SK-N-SH (cell line): Measurements from ENCODE around the gene TTLL6. TPM values are rescaled to one million over a fixed set of nuclear protein-coding genes. Genes with fewer than 3 reads are reported as not detected.

ENCODE experiments used
- CTCF ChIA-PET: fragments of 300-600, 350-600 bp; formaldehyde crosslinking; extraction: SDS; loops from one replicate; lab custom pipeline; 2021; lab: Yijun Ruan, JAX
- POLR2A ChIA-PET: fragments of 350-600 bp; sonication (Branson Sonifier 250); formaldehyde crosslinking; extraction: SDS; loops from one replicate; lab custom pipeline; 2020; ENCODE audit warnings: antibody characterized with exemption, inconsistent platforms; lab: Yijun Ruan, JAX
- DNase-seq: peaks from one replicate; pipeline ENCODE4 v3.0.0; 2012
- H2AFZ ChIP-seq: fragments of 200-600 bp; sonication (generic); 2 replicates; pipeline ENCODE4 v1.8.1; 2016; ENCODE audit warnings: antibody characterized with exemption, mild to moderate bottlenecking, low read depth
- H3F3A ChIP-seq: fragments of 200-600 bp; sonication (generic); replicated peaks from 2 replicates; pipeline ENCODE3; 2016; ENCODE audit warnings: antibody characterized with exemption, mild to moderate bottlenecking; ENCODE audit not compliant: insufficient read depth
- H3K27ac ChIP-seq, 2 experiments: fragments of 200-500 bp in 1 of 2; fragments of 200-600 bp in 1 of 2; sonication (Bioruptor generic) in 1 of 2; sonication (generic), shearing (Covaris generic) in 1 of 2; 2 replicates each; pipeline versions ENCODE4 v1.5.1 to v1.6.1; 2014 to 2016; ENCODE audit warnings: low read depth in 2 of 2, inconsistent platforms in 1 of 2, low read length in 1 of 2, mild to moderate bottlenecking in 1 of 2, mixed read lengths in 1 of 2
- H3K27me3 ChIP-seq: fragments of 200-600 bp; sonication (generic), shearing (Covaris generic); 2 replicates; pipeline ENCODE4 v1.6.1; 2016; ENCODE audit warnings: mixed run types; ENCODE audit not compliant: insufficient read depth
- H3K36me3 ChIP-seq, 2 experiments: fragments of 200-500 bp in 1 of 2; fragments of 200-600 bp in 1 of 2; sonication (Bioruptor generic) in 1 of 2; sonication (generic) in 1 of 2; replicated peaks in 1 of 2; 2 replicates each; pipeline versions ENCODE3 to v1.5.1; 2014 to 2016; ENCODE audit warnings: low read length in 1 of 2, mild to moderate bottlenecking in 1 of 2; ENCODE audit not compliant: insufficient read depth in 2 of 2, control insufficient read depth in 1 of 2
- H3K4me1 ChIP-seq, 2 experiments: fragments of 200-500 bp in 1 of 2; fragments of 200-600 bp in 1 of 2; sonication (Bioruptor generic) in 1 of 2; sonication (generic), shearing (Covaris generic) in 1 of 2; 2 replicates each; pipeline versions ENCODE4 v1.5.1 to v1.6.1; 2014 to 2016; ENCODE audit warnings: low read depth in 1 of 2, low read length in 1 of 2, mixed run types in 1 of 2; ENCODE audit not compliant: insufficient read depth in 2 of 2, control insufficient read depth in 1 of 2
- H3K4me2 ChIP-seq: fragments of 200-600 bp; sonication (generic), shearing (Covaris generic); 2 replicates; pipeline ENCODE4 v1.6.1; 2017; ENCODE audit warnings: mixed run types
- H3K4me3 ChIP-seq, 2 experiments: fragments of 200-500 bp in 1 of 2; fragments of 200-600 bp in 1 of 2; sonication (Bioruptor generic) in 1 of 2; sonication (generic), shearing (Covaris generic) in 1 of 2; 2 replicates each; pipeline versions ENCODE4 v1.5.1 to v1.8.1; 2014 to 2016; ENCODE audit warnings: low read depth in 2 of 2, inconsistent platforms in 1 of 2, low read length in 1 of 2, mild to moderate bottlenecking in 1 of 2, mixed read lengths in 1 of 2, moderate library complexity in 1 of 2
- H3K79me2 ChIP-seq: fragments of 200-600 bp; sonication (generic); 2 replicates; pipeline ENCODE4 v1.8.1; 2017; ENCODE audit warnings: mild to moderate bottlenecking; ENCODE audit not compliant: insufficient read depth
- H3K9ac ChIP-seq: fragments of 200-600 bp; sonication (generic); 2 replicates; pipeline ENCODE4 v1.6.1; 2017; ENCODE audit warnings: mixed run types
- H3K9me2 ChIP-seq: fragments of 200-600 bp; sonication (generic); 2 replicates; pipeline ENCODE4 v1.6.1; 2017; ENCODE audit warnings: mixed run types
- H3K9me3 ChIP-seq: fragments of 200-600 bp; sonication (generic); 2 replicates; pipeline ENCODE4 v1.6.1; 2017; ENCODE audit warnings: mixed run types, mild to moderate bottlenecking, moderate library complexity
- H4K20me1 ChIP-seq: fragments of 200-600 bp; sonication (generic); 2 replicates; pipeline ENCODE4 v1.6.1; 2017; ENCODE audit warnings: mild to moderate bottlenecking, mixed run types; ENCODE audit not compliant: insufficient read depth
- EZH2phosphoT487 ChIP-seq: fragments of 200-600 bp; sonication (generic); IDR thresholded peaks from 2 replicates; pipeline ENCODE4 v1.6.1; 2017; ENCODE audit warnings: low read depth, mixed run types, mild to moderate bottlenecking, antibody characterized with exemption, moderate library complexity, borderline replicate concordance
- FOSL2 ChIP-seq: IDR thresholded peaks from 2 replicates; pipeline ENCODE4 v1.4.0; 2012; ENCODE audit warnings: low read depth, mild to moderate bottlenecking, moderate library complexity, borderline replicate concordance
- GABPA ChIP-seq: IDR thresholded peaks from 2 replicates; pipeline ENCODE4 v1.4.0; 2012; ENCODE audit warnings: low read depth, mild to moderate bottlenecking
- PBX3 ChIP-seq: IDR thresholded peaks from 2 replicates; pipeline ENCODE4; 2012
- POLR2AphosphoS5 ChIP-seq: IDR thresholded peaks from 2 replicates; pipeline ENCODE4 v1.6.1; 2012; ENCODE audit warnings: low read depth, low read length
- REST ChIP-seq: IDR thresholded peaks from 2 replicates; pipeline ENCODE4 v1.6.1; 2012; ENCODE audit warnings: mild to moderate bottlenecking, low read depth, low read length, moderate library complexity
- TCF12 ChIP-seq: IDR thresholded peaks from 2 replicates; pipeline ENCODE4 v1.4.0; 2012
- ZBTB33 ChIP-seq: IDR thresholded peaks from 2 replicates; pipeline ENCODE4 v1.4.0; 2012; ENCODE audit warnings: low read depth, borderline replicate concordance
- WGBS: methylation state at CpG from one replicate; pipeline ENCODE4 v1.1.6; 2017; ENCODE audit warnings: low lambda C conversion rate; 5-methylcytosine and 5-hydroxymethylcytosine counted together
- polyA plus RNA-seq, 3 experiments: library from polyadenylated mRNA; depleted of rRNA; stranded (reverse); fragments of >200 nt; gene quantifications; 2 replicates each; pipeline ENCODE4 v1.2.3, GENCODE V29; 2012

The TTLL6 gene
- polyA plus RNA-seq, 1 of the 3 experiments (the other 2 are of a cell fraction), result 3.1 TPM

- Histone ChIP-seq H3K4me2 (no peak overlapping the region), H3F3A (peaks cover 3% of the 10 kb centered on the region), H3K4me1 (no peaks in the 10 kb centered on the region), H3K27ac (no peak overlapping the region), H3K79me2 (no peaks in the 10 kb centered on the region), H3K27me3 (peaks cover 94% of the 10 kb centered on the region), H3K36me3 (no peaks in the 10 kb centered on the region), H4K20me1 (peaks cover 5% of the 10 kb centered on the region; the same call in 1 of the 2 replicates), H3K9me3 (no peaks in the 10 kb centered on the region), H3K4me3 (no peak overlapping the region), H3K9ac (no peak overlapping the region), H3K9me2 (no peaks in the 10 kb centered on the region)
- DNase-seq, result peak; percentile 38
- ChIA-PET CTCF (interaction anchor here (1.0 to 13.9 kb wide), 7 partner anchors 40 to 314 kb away, joined by 3 to 328 read pairs (median 5); no protein-coding TSS in a partner anchor), POLR2A (no interaction called here)
- 28% methylated on average over 54 of the region's 80 CpGs for WGBS
- no peak for TF ChIP-seq GABPA
- no peak for TF ChIP-seq REST
- TF ChIP-seq PBX3, result no peak
- TF ChIP-seq FOSL2, result no peak
- no peak for TF ChIP-seq TCF12
- TF ChIP-seq ZBTB33, result no peak
- no peak for TF ChIP-seq POLR2AphosphoS5
- TF ChIP-seq EZH2phosphoT487, result peak; percentile 51; the same call in 1 of the 2 replicates
- TF ChIP-seq, all 33 proteins: peak for 1
- no peak overlapping the region for H2AFZ ChIP-seq
Measured at GRCh38 chr17:48718761-48719641, 98.0 kb downstream of the TTLL6 start.
